Measurements from ENCODE around the gene PGC.

GRCh38 chr6:41769376-41769775 is 22.2 kb upstream of the PGC start:
- TF ChIP-seq, protein P1, sequence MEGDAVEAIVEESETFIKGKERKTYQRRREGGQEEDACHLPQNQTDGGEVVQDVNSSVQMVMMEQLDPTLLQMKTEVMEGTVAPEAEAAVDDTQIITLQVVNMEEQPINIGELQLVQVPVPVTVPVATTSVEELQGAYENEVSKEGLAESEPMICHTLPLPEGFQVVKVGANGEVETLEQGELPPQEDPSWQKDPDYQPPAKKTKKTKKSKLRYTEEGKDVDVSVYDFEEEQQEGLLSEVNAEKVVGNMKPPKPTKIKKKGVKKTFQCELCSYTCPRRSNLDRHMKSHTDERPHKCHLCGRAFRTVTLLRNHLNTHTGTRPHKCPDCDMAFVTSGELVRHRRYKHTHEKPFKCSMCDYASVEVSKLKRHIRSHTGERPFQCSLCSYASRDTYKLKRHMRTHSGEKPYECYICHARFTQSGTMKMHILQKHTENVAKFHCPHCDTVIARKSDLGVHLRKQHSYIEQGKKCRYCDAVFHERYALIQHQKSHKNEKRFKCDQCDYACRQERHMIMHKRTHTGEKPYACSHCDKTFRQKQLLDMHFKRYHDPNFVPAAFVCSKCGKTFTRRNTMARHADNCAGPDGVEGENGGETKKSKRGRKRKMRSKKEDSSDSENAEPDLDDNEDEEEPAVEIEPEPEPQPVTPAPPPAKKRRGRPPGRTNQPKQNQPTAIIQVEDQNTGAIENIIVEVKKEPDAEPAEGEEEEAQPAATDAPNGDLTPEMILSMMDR (IDR thresholded peaks at IDR 0.05; ENCODE audit: low read depth, low read length) = no peak
- TF ChIP-seq EZH2phosphoT487 (IDR thresholded peaks at IDR 0.05; ENCODE audit: low read depth) = no peak
